Upper lobe of right lung (tissue), 1 donor: Measurements from ENCODE around the gene TF. TPM values are rescaled to one million over a fixed set of nuclear protein-coding genes. Genes with fewer than 3 reads are reported as not detected.

Source experiments
- ATAC-seq: fragments of 200-7000 bp; cut with Tn5 transposase; one replicate; pipeline ENCODE4 v1.9.1; 2020; ENCODE audit warnings: mild to moderate bottlenecking, moderate library complexity
- DNase-seq: peaks from one replicate; pipeline ENCODE4 v3.0.0-alpha.2; 2020
- H3K27ac ChIP-seq: fragments of 200-600 bp; one replicate; pipeline ENCODE4 v1.8.0; 2022
- H3K27me3 ChIP-seq: fragments of 200-600 bp; one replicate; pipeline ENCODE4 v1.8.0; 2022; ENCODE audit warnings: mild to moderate bottlenecking
- H3K36me3 ChIP-seq: fragments of 200-600 bp; one replicate; pipeline ENCODE4 v1.8.0; 2022
- H3K4me1 ChIP-seq: fragments of 200-600 bp; one replicate; pipeline ENCODE4 v1.8.0; 2022
- H3K4me3 ChIP-seq: fragments of 200-600 bp; one replicate; pipeline ENCODE4 v1.8.0; 2022; ENCODE audit warnings: mild to moderate bottlenecking
- H3K9me3 ChIP-seq: fragments of 200-600 bp; one replicate; pipeline ENCODE4 v1.8.0; 2022
- CTCF ChIP-seq: fragments of 200-600 bp; IDR thresholded peaks from one replicate; pipeline ENCODE4 v1.8.0; 2022; ENCODE audit warnings: antibody characterized with exemption
- intact Hi-C: fragments of 100-400 bp; cut with DNase I; formaldehyde crosslinking; loops from one replicate; pipeline ENCODE4 v1.11.0; 2022
- total RNA-seq: library from RNA; stranded (reverse); fragmentation: NEBNext Ultra II Directional; extraction: Animal tissue kit (Norgen Biotek cat#: 25700); gene quantifications from one replicate; pipeline ENCODE4 v1.2.1, GENCODE V29; 2021
- donor health status: DM: no; HTN: yes; CAD: no; lungs with severe emphysema.

Gene TF
- total RNA-seq, 1 donor from 2014 or later, result 1.3 TPM

- no peaks in the 10 kb centered on the region for H3K9me3 ChIP-seq
- H3K27me3 ChIP-seq, result no peaks in the 10 kb centered on the region
- ATAC-seq, result no peak
- H3K4me1 ChIP-seq, result no peaks in the 10 kb centered on the region
- no peak overlapping the region for H3K27ac ChIP-seq
- intact Hi-C loops, result no loop called here
- H3K36me3 ChIP-seq, result no peaks in the 10 kb centered on the region
- H3K4me3 ChIP-seq, result no peak overlapping the region
- TF ChIP-seq CTCF, result no peak
- DNase-seq, result no peak
Measured at GRCh38 chr3:133758568-133758928, 12.4 kb downstream of the TF start.

GRCh38 chr3:133758964-133759739 is 13.0 kb downstream of the TF start:
- Histone ChIP-seq H3K36me3 (no peaks in the 10 kb centered on the region), H3K27ac (no peak overlapping the region), H3K4me1 (no peaks in the 10 kb centered on the region), H3K27me3 (no peaks in the 10 kb centered on the region), H3K9me3 (no peaks in the 10 kb centered on the region), H3K4me3 (no peak overlapping the region)
- DNase-seq (no peak), ATAC-seq (no peak)
- TF ChIP-seq CTCF, result no peak
- intact Hi-C loops, result no loop called here

GRCh38 chr3:133759740-133760305 is 13.6 kb downstream of the TF start:
- TF ChIP-seq CTCF, result no peak
- intact Hi-C loops, result no loop called here
- H3K9me3 ChIP-seq, result no peaks in the 10 kb centered on the region
- no peak for ATAC-seq
- no peaks in the 10 kb centered on the region for H3K4me1 ChIP-seq
- H3K27me3 ChIP-seq, result no peaks in the 10 kb centered on the region
- no peak overlapping the region for H3K27ac ChIP-seq
- no peak overlapping the region for H3K4me3 ChIP-seq
- DNase-seq, result no peak
- no peaks in the 10 kb centered on the region for H3K36me3 ChIP-seq

GRCh38 chr3:133760916-133761315 is 14.7 kb downstream of the TF start:
- no peaks in the 10 kb centered on the region for H3K4me1 ChIP-seq
- no peak overlapping the region for H3K4me3 ChIP-seq
- intact Hi-C loops, result no loop called here
- H3K9me3 ChIP-seq, result no peaks in the 10 kb centered on the region
- ATAC-seq, result no peak
- no peak overlapping the region for H3K27ac ChIP-seq
- H3K36me3 ChIP-seq, result no peaks in the 10 kb centered on the region
- no peaks in the 10 kb centered on the region for H3K27me3 ChIP-seq
- DNase-seq, result no peak
- TF ChIP-seq CTCF, result no peak

- DNase-seq (no peak), ATAC-seq (no peak)
- Histone ChIP-seq H3K27ac (no peak overlapping the region), H3K9me3 (no peaks in the 10 kb centered on the region), H3K4me1 (no peaks in the 10 kb centered on the region), H3K36me3 (no peaks in the 10 kb centered on the region), H3K27me3 (no peaks in the 10 kb centered on the region), H3K4me3 (no peak overlapping the region)
- no peak for TF ChIP-seq CTCF
- intact Hi-C loops, result no loop called here
Measured at GRCh38 chr3:133761605-133762484, 15.7 kb downstream of the TF start.
